EL (cell line): ENCODE measurements around the gene UNC5C.

Source experiments
- DNase-seq: peaks from one replicate; pipeline ENCODE4 v3.0.0-alpha.2; 2016

The UNC5C gene

DNA sequence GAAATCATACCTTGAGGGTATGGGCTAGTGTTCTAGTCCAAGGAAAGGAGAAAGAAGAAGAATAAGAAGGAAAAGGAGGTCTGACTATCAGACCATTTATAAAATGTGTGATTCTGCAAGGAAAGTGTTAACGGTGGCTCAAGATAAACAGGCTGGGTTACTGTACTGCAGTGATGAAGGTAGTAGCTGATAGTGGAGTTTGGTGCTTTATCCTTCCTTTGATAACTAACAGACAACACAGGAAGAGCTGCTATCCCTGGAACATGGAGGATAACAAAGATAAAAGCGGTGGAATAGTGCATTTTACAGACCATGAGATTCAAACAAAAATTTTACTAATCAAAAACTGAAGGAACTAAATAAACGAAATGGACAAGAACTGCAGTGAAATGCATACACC lies 2.6 kb downstream of the UNC5C start:
- no peak for DNase-seq

DNA sequence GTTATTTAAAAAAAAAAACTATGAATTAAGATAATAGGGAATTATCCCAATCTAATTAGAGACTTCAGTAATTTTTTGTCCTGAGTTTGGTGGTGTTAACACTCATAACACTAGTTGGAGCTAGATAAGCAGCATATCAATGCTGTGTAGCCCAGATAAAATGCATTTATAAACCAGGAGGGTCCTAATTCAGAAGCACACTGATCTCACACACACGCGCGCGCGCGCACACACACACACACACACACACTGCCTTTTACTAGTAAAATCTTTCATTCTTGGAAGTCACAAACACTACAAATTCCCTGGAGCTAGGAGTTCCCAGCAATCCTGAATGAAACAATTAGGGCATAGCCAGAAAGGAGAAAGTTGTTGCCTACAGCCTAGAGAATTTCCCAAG lies 3.2 kb downstream of the UNC5C start:
- no peak for DNase-seq

DNA sequence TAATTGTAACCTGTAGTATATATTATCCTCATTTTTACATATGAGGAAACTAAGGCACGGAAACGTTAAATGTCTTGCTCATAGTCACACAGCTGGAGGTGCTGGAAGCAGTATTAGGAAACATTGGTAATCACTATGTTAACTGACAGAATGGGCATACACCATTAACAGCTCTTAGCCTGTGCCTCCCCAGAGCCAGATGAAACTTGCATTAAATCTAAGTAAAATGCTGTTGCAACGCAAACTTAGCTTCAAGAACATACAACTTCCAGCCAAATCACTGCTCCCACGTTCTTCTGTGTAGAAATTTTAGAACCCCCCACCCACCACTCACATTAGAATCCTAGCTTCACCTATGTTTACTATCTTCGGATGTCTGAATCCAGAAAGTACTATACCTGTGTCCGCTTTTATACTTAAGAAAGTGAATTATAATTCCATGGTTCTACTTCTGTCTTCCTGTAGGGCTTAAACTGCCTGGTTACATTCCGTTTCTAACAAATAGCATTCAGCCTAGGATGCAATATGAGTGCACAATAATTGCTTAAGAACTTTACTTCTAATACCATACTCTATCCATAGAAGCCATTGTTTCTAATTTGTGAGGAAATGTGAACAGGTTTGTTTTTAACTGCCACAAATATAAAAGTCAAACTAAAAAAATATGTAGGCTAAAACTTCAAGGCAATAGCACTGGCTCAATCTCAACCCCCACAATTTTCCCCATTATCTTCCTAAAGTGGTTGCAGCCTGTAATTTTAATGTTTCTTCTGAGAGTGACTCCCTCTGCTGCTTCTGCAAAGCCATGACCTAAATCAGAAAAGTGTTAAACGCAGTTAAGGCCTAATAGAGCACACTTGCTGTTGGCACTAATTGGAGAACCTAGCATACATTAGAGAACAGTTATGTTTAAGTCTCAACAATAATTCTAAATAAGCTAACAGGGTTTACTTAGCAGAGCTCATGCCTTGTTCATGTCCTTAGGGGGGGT lies 4.4 kb downstream of the UNC5C start:
- no peak for DNase-seq

DNA sequence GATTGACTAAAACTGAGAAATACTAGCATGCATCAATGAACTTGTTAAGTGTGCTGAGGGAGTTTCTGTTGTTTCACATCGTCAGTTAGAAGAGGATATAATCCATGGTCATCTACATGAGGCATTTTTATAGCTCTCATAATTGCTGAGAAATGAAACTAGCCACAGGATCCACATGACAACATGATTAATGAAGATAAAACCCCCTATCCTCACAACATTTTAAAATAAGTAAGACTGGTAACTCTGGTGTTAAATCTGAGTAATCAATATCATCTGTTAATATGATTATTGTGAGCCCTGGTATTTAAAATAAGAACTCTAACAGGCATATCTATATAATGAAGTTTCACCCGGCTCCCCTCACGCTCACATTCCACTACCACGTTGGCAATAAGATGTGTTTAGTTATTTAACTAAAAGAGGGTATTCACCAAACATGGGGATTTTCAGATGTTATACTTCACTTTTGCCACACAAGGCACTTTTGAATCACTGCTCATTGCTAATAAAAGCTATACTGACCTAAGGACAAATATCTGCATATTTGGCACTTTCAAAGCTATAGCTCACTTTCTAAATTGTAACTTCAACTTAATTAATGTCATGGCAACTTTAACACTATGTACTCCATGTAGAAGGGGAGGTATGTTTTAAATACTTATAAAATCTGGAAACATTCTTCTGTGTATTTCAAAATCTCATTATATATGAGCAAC lies 6.7 kb downstream of the UNC5C start:
- no peak for DNase-seq

DNA sequence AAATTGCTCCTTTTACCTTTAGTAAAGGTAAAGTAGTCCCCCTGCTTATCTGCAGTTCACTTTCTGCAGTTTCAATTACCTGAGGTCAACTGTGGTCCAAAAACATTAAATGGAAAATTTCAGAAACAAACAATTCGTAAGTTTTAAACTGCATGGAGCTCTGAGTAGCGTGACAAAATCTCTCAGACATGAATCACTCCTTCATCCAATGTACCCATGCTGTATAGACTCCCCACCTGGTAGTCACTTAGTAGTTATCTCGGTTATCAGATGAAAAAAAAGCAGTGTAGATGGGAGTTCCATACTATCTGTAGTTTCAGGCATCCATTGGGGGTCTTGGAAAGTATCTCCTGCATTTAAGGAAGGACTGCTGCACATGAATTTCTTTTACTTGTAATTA lies 7.7 kb downstream of the UNC5C start:
- no peak for DNase-seq

DNA sequence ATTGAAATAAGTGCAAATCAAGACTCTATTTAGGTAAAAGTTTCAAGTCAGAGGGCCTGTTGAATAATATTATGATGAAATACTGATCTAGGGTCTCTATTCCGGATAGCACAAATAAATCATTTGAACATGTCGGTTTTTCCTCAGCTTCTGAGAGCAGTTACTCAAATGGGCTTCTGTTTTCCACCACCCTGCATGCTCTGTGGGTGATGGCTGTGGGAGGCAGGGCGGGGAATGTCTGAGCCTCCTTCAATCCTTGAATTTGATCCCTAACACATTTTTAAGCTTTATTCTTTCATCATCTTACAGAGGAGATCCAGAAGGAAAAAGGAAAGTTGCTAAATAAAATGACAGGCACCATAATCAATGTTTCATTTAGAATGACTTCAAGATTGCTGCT lies 8.5 kb downstream of the UNC5C start:
- no peak for DNase-seq

DNA sequence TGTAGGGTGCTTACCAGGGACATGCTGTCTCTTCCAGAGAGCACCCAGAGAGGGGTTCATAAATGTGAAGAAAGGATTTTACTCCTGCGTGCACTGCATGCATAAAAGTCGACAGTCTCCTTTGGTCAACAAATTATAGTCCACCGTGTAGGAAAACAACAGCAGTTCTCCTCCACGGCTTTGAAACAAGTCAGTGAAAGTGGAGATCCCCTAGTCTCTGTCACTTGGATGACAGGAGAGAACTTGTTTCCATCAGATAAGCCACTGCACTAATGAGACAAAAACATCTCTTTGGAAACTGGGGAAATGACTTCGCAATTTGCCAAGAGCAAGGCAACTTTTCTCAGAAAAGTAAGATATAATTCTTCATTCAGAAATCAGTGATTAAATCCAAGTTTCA lies 9.7 kb downstream of the UNC5C start:
- DNase-seq, result no peak

DNA sequence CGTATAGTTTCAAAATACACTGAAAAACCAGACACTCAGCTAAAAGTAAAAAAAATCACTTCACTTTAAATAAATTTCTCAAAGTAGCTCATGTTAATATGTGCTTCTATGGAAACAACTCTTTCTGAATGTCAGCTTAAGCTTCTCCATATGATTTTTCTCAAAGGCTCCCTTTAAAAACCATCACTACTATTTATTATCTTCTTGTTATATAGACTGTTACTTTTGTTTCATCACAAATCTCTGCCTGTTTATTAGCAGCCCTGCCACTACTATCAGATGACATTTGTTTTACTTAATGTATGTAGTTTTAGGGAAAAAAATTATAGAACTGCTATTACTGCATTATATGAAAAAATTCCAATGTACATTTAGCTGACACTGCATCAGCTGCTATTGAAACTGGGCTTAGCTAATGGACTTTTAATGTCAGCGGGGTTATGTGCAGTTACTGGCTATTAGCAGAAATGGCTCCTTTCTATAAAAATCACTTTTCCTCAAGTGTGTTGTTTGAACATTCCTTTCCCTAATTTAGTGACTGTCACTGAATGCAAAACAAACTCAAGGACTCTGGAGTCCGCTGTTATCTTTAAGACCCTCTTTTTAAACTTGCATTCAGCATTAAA lies 10.8 kb downstream of the UNC5C start:
- no peak for DNase-seq

DNA sequence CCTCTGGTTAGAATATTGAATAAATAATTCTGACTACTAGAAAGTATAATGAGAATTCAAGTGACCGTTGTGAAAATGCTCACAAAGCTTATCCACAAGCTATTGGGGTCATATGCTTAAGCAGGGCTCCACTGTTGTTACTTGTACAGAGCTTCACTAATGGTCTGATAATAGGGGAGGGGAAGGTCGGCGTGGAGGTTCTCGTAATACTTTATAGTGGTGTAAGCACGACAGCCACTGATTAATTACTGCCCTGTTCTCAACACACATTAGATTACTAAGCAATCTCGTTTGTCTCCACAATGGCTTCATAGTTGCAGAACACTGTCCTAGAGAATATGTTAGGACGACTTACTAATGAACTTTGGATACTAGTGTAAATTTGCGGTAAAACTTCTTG lies 11.6 kb downstream of the UNC5C start:
- DNase-seq, result no peak

DNA sequence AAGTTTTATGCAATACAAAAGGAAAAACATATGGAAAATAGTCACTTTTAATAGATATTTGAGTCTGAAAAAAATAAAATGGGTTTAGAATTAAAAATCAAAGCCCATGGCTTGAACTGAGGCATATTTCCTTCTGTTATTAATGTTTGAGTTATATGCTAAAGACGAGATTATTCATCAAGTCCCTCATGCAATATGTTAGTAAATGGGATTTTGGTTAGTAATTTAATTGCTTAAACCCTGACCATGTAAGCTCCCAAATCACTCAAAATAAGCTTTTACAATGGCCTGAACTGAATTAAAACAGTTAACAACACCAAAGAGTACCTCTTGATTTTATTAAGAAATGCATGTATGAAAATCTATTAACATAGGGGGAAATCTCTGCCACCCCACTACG lies 12.1 kb downstream of the UNC5C start:
- DNase-seq, result no peak

DNA sequence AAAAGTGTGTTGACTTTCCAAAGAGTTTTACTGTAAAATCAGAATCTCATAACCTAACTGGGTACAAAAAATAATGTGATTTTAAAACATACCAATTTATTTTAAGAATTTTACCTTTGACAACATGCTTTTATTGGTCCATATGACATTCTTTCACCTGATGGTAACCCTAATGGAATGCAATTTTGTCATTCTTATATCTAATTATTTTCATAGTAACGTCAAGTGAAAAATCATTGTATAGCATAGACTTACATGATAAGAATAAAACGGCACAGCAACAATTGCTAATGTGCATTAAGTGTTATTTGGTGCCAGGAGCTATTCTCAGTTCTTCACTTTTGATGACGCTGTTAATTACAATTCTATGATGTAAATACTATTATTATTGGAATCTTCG lies 13.6 kb downstream of the UNC5C start:
- DNase-seq, result no peak

DNA sequence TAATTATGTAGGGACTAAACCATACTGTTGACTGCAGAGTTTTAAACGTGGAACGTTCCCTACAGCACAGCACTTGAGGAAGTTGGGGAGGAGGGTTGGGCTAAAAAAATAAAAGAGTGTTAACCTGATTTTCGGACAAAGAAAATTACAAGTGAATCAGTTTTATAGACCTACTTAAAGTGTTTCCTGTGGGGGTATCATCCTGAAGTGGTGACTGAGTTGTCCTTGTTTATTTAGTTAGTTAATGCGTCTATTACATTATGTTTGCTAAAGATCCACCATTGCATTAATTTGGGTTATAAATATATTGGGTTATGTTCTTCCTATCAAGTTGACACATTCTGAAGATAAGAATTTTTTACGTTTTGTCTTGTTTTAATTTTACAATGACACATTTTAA lies 14.7 kb downstream of the UNC5C start:
- DNase-seq, result no peak

DNA sequence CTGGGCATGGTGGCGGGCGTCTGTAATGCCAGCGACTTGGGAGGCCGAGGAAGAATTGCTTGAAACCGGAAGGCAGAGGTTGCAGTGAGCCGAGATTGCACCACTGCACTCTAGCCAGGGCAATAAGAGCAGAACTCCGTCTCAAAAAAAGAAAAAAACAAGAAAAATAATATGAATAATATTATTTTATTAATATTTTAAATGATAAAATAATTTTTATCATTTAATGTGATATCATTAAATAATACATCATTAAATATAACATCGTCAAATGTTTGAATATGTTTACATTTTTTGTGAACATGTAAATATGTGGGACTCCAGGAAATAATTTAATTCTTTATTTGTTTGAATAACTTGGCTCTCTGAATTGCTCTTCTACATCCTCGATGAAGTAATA lies 15.5 kb downstream of the UNC5C start:
- no peak for DNase-seq

DNA sequence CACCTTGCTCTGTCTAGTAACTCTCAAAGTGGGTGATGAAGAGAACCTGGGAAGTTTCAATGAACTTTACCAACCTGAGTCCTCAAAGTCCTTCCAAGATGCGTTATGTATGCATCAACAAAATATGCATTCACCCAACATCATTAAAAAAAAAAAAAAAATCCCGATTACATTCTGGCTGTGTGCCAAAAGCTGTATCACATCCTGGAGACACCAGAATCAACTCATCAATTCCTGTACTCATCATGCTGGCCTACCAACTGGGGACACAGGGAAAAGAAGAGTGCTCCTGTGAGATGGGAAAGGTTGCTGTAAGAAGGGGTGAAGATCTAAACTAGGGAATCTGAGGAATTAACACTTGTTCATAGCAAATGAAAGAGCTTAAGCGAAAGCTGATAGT lies 16.5 kb downstream of the UNC5C start:
- no peak for DNase-seq

DNA sequence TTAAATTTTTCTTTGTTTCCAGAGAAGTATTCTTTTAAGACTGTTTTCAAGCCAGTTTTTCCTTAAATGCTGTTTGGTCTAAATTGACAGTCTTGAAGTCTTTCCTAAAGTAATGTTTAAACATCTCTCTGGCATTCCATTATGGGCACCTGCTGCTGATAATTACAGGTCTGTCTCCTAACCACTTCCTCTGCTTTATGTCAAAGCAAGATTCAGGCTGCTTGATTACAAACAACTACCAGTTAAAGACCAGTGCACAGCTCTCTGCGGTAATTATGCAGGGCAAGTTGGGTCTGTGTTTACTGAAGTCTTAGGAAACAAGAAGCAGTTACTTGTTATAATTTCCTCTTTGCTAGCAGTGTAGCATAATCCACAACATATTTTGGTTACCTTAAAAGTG lies 17.6 kb downstream of the UNC5C start:
- DNase-seq, result no peak

DNA sequence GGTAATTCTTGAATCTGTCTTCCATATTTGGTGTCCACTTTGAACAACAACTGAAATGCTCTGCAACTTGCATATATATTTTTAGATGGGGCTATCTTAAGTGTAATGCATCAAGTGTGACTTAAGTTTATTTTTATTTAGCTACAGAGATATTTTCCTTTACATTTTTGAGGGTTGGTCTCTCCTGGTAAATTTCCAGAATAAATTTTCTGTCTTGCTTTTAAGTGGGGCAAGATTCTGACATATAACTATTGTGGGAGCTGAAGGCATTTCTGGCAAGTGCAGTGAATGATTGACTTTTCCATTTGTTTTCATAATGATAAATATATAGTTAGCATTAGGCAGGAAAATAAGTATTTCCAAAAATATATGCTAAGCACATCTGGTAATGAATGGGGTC lies 18.8 kb downstream of the UNC5C start:
- DNase-seq, result no peak

DNA sequence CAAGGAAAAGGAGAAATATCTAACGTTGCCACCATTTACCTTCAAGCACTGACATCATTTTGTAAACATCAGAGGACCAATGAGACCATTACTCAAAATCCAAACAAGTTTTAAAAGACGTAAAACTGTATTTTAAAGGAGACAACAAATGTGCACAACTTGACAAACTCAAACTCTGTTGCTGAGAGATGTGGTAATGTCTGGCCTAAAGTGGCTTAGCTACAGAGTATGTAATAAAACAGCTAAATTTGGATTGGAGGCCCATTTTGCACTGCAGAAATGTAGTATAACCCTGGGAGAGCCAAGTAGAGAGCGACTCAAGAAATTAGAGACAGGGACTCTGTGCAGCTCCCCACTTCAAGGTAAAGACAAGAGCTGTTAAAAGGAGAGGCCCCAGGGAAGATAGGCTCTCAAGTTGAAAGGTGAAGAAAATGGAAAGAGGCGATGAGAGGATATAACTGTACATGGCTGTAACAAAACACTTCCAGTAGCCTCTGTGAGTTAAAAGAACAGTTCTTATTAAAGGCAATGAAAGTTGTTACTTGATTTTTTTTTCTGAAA lies 20.3 kb downstream of the UNC5C start:
- DNase-seq, result no peak

DNA sequence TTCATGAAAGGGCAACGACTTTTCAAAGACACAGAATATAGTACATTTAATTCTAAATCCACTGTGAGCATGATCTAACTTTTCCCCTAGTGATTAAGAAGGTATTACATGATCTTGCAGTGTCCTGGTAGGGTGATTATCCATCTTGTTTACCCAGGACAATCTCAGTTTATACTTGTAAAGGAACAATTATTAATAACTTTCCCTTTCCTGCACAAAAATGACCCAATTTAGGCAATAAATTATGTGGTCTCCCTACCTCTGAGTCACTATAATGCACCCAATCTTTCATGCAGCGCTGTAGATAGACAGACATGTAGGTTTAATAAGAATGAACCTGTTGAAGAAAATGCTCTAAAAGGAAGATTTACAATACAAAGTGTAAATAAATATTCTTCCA lies 22.7 kb downstream of the UNC5C start:
- DNase-seq, result no peak

DNA sequence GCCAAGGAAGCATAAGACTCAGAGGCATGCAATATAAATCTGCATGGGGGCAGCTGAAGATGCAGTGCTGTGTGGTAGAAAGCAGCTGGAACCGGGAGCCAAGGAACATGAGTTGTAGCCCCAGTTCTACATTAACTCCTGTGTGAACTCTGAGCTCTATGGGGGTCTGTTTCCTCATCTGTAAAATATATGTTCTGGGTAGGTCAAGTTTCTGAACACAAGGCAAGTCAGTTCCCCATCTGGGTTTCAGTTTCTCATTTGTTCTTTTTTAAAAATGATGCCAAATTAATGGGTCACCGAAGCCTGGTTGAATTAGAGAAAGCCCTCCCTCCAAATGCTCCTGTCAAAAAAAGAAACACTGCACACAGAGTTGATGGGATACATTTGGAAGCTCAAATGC lies 24.0 kb downstream of the UNC5C start:
- DNase-seq, result no peak

DNA sequence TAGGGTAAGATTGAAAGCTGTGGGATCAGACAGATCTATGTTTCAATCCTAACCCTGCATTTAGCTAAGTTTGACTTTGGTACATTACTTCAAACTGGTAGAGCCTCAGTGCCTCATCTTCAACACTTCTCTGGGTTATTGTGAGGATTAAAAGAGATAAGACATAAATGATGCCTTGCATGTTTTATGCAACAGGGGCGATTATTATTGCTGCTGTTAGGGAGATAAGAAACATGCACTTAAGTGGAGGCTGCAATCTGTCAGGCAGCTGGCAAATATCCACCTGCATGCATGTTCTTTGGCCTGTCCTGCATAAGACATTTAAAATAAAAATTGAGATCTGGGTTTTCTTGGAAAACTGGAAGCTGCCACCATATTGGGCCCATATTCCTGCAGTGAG lies 24.6 kb downstream of the UNC5C start:
- no peak for DNase-seq

DNA sequence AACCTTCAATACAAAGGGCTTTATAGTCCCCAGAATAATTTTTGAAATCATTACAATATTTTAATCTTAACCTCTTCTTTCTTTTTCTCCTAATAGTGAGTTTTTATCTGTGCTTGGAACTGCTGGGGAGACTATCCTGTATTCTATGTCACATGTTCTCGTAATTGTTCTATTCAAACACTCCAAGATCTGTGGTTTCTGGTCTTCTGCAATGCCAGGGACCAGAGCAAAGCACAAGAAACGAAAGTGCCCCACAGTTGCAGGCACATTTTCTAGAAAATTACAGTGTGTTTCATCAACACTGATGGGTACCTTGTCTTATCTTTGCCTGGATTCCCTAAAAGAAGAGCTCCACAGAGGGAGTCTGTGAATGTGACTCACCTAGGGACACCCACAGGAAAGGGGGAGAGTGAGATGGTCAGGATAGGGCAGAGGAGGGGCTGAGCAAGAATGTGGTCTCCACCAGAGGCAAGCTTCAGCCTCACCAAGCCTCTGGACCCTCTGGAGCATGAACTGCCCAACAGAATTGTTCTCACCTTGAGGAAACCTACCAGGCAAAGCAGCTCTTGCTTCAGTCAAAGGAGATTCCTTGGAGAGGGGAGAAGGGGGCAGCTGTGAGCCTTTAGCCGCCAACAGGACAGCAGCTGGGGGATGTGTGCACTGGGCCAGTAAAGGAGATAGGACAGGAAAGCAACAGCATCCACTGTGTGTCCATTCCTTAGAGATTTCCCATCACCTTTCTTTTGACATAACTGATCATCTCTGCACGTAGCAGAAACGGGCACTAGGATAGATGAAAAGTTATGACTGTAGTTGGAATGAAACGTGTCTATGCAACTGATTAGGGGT lies 25.9 kb downstream of the UNC5C start:
- no peak for DNase-seq

DNA sequence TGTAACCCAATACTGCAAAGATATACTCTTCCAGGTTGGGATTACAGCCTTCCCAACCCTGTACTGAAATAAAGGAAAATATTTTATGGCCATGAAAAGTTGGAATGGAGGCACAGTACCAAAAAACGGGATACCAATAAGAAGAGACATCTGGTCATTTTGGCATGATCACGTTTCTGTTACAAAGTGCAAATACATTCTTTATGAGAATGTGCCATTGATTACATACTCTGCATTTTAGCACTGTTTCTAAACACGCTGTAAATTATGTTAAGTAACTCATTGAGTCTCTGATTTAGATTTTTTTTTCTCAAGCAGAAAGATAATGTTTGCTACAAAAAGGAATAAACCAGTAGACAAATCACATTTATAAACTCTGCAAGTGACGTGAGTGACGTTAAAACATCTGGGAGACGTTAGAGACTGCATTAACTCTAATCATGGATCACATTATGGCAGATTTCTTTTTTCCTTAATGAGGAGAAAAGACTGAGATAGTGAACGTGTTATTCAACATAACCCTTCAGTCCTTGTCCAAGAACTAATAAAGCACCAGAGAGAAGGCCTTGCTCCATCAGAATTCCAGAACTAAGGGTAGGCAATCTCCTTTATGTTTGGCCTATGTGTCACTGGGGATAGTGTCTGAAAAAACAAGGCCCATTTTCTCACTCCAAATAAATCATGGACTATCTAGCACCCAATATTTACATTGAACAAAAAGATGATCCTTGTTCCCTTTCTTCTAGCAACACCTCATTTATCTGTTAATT lies 31.0 kb downstream of the UNC5C start:
- no peak for DNase-seq
